Common myeloid progenitor, CD34-positive (primary cell): ENCODE results near the gene PRODH2.
A peak's percentile ranks its signal among the peaks of the same experiment; 100 is the strongest.

Source experiments
- CTCF ChIA-PET: fragments of 350-600 bp; sonication (Branson Sonifier 250); formaldehyde crosslinking; loops from one replicate; lab custom pipeline; 2021; ENCODE audit warnings: antibody characterized with exemption; lab: Charles Lee
- POLR2A ChIA-PET: fragments of 350-600 bp; sonication (Branson Sonifier 250); formaldehyde crosslinking; loops from one replicate; lab custom pipeline; 2021; ENCODE audit warnings: antibody characterized with exemption; lab: Charles Lee
- DNase-seq, 3 donors: peaks; one replicate each; pipeline versions ENCODE4 v3.0.0 to v3.0.0-alpha.2; 2013
- H3K27ac ChIP-seq, 2 experiments: 1 replicate in 1 of 2; 2 replicates in 1 of 2; pipeline ENCODE4 v1.7.0; 2013; ENCODE audit warnings: inconsistent platforms in 2 of 2, low read length in 2 of 2, mild to moderate bottlenecking in 2 of 2, low read depth in 1 of 2, moderate library complexity in 1 of 2; ENCODE audit not compliant: severe bottlenecking in 2 of 2, insufficient read depth in 1 of 2, poor library complexity in 1 of 2
- H3K27me3 ChIP-seq, 5 experiments: replicated peaks in 2 of 5; 1 replicate in 3 of 5; 2 replicates in 2 of 5; pipeline versions ENCODE4 v1.6.1 to v1.7.0; 2013; ENCODE audit warnings: low read length in 4 of 5, mild to moderate bottlenecking in 2 of 5, moderate library complexity in 2 of 5, inconsistent platforms in 1 of 5; ENCODE audit not compliant: insufficient read depth in 5 of 5, control insufficient read depth in 4 of 5
- H3K36me3 ChIP-seq, 4 experiments: 1 replicate in 2 of 4; 2 replicates in 2 of 4; pipeline versions ENCODE4 v1.6.1 to v1.7.0; 2013; ENCODE audit warnings: low read length in 3 of 4, control low read depth in 1 of 4, mild to moderate bottlenecking in 1 of 4; ENCODE audit not compliant: control insufficient read depth in 4 of 4, insufficient read depth in 4 of 4
- H3K4me1 ChIP-seq, 4 experiments: 1 replicate in 3 of 4; 2 replicates in 1 of 4; pipeline versions ENCODE4 v1.6.1 to v1.7.1; 2013; ENCODE audit warnings: low read length in 3 of 4, mild to moderate bottlenecking in 3 of 4, control low read depth in 1 of 4, inconsistent platforms in 1 of 4, moderate library complexity in 1 of 4; ENCODE audit not compliant: control insufficient read depth in 4 of 4, insufficient read depth in 4 of 4; ENCODE audit errors: control extremely low read depth in 1 of 4
- H3K4me3 ChIP-seq, 7 experiments: 1 replicate in 4 of 7; 2 replicates in 3 of 7; pipeline versions ENCODE4 v1.5.1 to v1.7.0; 2013; ENCODE audit warnings: mild to moderate bottlenecking in 7 of 7, low read length in 6 of 7, moderate library complexity in 6 of 7, inconsistent platforms in 2 of 7, low read depth in 2 of 7, control low read depth in 1 of 7; ENCODE audit not compliant: insufficient read depth in 4 of 7, control insufficient read depth in 1 of 7; ENCODE audit errors: extremely low read depth in 1 of 7
- H3K9me3 ChIP-seq, 5 experiments: 1 replicate in 4 of 5; 2 replicates in 1 of 5; pipeline versions ENCODE4 v1.6.1 to v1.7.1; 2013; ENCODE audit warnings: low read length in 4 of 5, mild to moderate bottlenecking in 2 of 5, inconsistent platforms in 1 of 5, low read depth in 1 of 5, moderate library complexity in 1 of 5; ENCODE audit not compliant: control insufficient read depth in 4 of 5, insufficient read depth in 2 of 5; ENCODE audit errors: control extremely low read depth in 1 of 5
- WGBS: methylation state at CpG from one replicate; pipeline ENCODE4 v1.1.5; 2013; ENCODE audit not compliant: insufficient coverage; 5-methylcytosine and 5-hydroxymethylcytosine counted together

The PRODH2 gene

DNA sequence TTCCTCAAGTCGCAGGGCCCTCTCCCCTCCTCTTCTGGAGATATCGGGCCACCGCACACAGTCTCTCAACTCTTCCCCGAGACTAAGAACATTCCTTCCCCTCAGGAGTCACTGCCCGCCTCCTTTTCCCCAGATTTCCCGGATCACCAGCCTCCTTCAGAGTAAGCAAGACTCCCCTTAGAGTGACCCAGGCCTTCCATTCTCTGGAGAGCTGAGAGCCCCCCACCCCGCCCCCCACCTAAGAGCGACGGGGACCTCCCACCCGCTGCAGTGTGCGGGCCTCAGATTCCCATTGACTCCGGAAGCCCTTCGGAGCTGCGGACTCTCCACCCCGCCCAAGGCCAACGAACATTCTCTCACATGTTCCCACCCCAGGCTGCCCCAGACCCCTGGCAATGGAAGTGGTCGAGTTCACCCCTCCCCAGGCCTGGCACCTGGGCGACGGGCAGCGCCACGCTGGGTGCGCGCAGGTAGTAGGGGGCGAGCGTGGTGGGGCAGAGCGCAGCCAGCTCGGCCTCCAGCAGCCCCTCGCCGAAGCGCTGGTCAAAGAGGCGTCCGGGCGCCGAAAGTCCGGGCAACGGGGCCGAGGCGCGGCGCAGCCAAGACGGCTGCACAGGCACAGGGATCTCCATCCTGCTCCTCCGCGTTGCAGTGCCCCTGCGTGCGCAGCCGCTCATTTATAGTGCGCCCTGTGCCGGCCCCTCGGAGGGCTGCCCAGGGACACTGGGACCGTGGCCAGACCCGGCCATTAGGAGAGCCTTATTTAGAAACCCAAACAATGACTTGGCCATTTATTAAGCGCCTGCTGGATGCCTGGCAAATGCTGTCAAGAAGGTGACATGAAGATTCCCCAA is 56.0 kb downstream of the PRODH2 start, which contains the start of gene HSPB6:
Gene HSPB6, minus strand, starts transcription at position 653 of the 854 bp plus-strand sequence. Its CDS starts 21 bp downstream, at position 632.
- CTCF ChIA-PET, result interaction anchor here (1.0 to 1.7 kb wide), 2 partner anchors 8 to 13 kb away, joined by 3 to 4 read pairs; partner anchors contain the start of gene LIN37
- peak within 1 kb of the TSS in 1 of 2 experiments; percentile 97 for H3K27ac ChIP-seq
- H3K36me3 ChIP-seq, result peaks cover 0 to 34% (median 24%) of the 10 kb centered on the region in 4 experiments
- WGBS, result 3% methylated on average over 48 of the region's 52 CpGs
- peaks cover 0 to 1% (median 0%) of the 10 kb centered on the region in 5 experiments for H3K9me3 ChIP-seq
- H3K4me1 ChIP-seq, result peaks cover 2 to 35% (median 27%) of the 10 kb centered on the region in 4 experiments
- H3K27me3 ChIP-seq, result peaks cover 0 to 37% (median 0%) of the 10 kb centered on the region in 5 experiments
- peak within 1 kb of the TSS; percentile 1 to 100 (median 93) for H3K4me3 ChIP-seq
- POLR2A ChIA-PET, result interaction anchor here (0.7 kb wide), 1 partner anchor 9 kb away, joined by 4 read pairs; the partner anchor contains the start of gene LIN37
- DNase-seq, result no peak

DNA sequence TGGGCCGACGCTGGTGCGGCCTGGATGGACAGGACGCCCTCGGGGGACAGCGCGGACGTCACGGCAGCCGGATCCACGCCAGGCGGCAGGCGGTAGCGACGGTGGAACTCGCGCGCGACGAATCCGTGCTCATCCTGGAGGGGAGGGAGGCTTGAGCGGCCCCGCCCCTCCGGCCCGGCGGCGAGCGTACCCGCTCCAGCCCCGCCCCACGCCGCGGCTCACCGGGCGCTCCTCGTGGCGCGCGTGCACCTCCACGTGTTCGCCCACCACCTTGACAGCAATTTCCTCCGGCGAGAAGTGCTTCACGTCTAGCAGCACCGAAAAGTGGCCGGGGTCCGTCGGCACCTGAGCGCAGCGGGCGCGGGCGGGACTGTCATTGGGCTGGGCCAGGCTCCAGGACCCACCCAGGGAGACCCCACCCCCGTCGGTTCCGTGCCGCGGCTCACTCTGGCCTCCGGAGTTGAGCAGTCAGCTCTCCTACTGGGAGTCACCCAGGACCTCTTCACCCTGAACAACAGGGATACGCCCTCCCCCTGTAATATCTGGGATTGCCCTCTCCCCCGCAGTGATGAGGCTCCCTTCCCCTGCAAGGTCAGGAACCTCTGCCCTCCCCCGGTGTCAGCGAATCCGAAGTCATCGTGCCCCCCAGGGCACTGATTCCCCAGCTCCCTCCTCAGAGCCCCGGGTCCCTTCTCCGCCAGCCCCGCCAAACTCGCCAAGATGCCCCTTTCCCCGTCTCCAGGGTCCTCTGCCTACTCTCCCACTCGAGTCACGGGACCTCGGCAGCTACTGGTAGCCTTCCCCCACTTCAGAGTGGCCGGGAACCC is 56.9 kb downstream of the PRODH2 start:
- Histone ChIP-seq H3K36me3 (peaks cover 0 to 30% (median 22%) of the 10 kb centered on the region in 4 experiments), H3K9me3 (peaks cover 0 to under 1% (median 0%) of the 10 kb centered on the region in 5 experiments), H3K4me1 (peaks cover 2 to 35% (median 27%) of the 10 kb centered on the region in 4 experiments), H3K27me3 (peaks cover 0 to 37% (median 0%) of the 10 kb centered on the region in 5 experiments), H3K4me3 (peak overlapping the region in 3 of 7 experiments; percentile 43 to 100 (median 99)), H3K27ac (no peak overlapping the region)
- ChIA-PET POLR2A (interaction anchor here (0.5 kb wide), 1 partner anchor 77 kb away, joined by 3 read pairs; no protein-coding TSS in a partner anchor), CTCF (interaction anchor here (1.7 kb wide), 1 partner anchor 12 kb away, joined by 4 read pairs; no protein-coding TSS in a partner anchor)
- peak in 2 of 3 donors; percentile 46 to 56 for DNase-seq
- WGBS, result 29% methylated on average over 73 of the region's 74 CpGs

DNA sequence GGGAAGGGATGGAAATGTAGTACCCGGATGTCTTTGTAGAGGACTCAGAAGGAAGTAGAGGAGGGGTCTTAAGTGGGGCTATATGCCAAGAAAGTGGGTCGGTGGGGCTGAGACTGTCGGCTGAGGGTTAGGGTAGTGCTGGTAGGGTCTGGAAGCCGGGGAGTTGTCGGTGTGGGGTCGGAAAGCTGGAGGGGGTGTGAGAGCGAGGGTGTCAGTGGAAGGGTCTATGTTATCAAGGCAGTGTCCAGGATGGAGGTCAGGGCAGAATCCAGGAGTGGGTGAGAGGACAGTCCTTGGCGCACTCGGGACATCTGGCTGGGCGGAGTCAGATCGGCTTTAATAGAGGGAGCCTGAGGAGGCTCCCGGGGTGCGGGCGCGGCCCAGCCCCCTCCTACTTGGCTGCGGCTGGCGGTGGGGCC is 57.5 kb downstream of the PRODH2 start:
- WGBS, result 67% methylated on average over 17 of the region's 17 CpGs
- peak overlapping the region in 3 of 7 experiments; percentile 8 to 43 (median 10) for H3K4me3 ChIP-seq
- peaks cover 0 to 28% (median 21%) of the 10 kb centered on the region in 4 experiments for H3K36me3 ChIP-seq
- ChIA-PET POLR2A (interaction anchor here (0.5 kb wide), 1 partner anchor 76 kb away, joined by 3 read pairs; no protein-coding TSS in a partner anchor), CTCF (interaction anchor here (1.7 kb wide), 1 partner anchor 11 kb away, joined by 4 read pairs; no protein-coding TSS in a partner anchor)
- H3K27ac ChIP-seq, result no peak overlapping the region
- no peak for DNase-seq
- no peaks in the 10 kb centered on the region for H3K9me3 ChIP-seq
- peaks cover 2 to 35% (median 27%) of the 10 kb centered on the region in 4 experiments for H3K4me1 ChIP-seq
- peaks cover 0 to 37% (median 0%) of the 10 kb centered on the region in 5 experiments for H3K27me3 ChIP-seq

DNA sequence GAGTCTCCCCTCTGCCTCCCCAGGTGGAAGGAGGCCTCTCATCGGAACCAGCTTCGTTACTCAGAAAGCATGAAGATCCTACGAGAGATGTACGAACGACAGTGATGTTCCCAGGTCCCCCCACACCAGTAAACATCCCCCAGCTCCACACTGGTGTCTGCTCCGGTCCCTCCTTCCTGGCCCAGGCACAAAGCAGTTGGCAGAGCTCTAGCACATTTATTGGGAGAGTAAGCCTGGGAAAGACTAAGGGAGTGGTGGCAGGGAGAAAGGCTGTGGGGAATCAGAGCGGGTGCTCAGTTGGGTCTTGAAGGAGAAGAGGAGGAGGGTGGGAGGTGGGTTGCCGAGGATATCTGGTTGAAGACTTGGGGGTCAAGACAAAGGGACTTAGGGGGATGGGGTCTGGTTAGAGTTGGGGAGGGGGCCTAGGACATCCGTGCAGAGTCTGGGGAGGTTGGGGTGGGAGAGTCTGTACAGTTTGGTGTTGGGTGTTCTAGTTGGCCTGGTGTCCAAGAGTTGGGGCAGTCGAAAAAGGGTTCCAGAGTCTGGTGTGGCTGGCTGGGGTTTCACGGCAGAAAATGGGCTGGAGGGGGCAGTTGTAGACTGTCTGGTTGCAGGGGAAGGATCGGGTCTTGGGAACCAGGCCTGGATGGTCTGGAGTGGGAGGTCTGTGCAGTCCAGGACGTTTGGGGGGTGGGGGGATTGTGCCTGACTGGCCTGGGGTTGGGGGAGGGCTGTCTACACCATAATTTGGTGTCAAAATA is 58.1 kb downstream of the PRODH2 start:
- Histone ChIP-seq H3K27me3 (peaks cover 0 to 37% (median 0%) of the 10 kb centered on the region in 5 experiments), H3K4me1 (peaks cover 2 to 35% (median 27%) of the 10 kb centered on the region in 4 experiments), H3K9me3 (no peaks in the 10 kb centered on the region), H3K4me3 (no peak overlapping the region), H3K36me3 (peaks cover 0 to 28% (median 21%) of the 10 kb centered on the region in 4 experiments), H3K27ac (no peak overlapping the region)
- no peak for DNase-seq
- CTCF ChIA-PET, result no interaction called here
- POLR2A ChIA-PET, result no interaction called here
- WGBS, result 97% methylated on average over 9 of the region's 13 CpGs

DNA sequence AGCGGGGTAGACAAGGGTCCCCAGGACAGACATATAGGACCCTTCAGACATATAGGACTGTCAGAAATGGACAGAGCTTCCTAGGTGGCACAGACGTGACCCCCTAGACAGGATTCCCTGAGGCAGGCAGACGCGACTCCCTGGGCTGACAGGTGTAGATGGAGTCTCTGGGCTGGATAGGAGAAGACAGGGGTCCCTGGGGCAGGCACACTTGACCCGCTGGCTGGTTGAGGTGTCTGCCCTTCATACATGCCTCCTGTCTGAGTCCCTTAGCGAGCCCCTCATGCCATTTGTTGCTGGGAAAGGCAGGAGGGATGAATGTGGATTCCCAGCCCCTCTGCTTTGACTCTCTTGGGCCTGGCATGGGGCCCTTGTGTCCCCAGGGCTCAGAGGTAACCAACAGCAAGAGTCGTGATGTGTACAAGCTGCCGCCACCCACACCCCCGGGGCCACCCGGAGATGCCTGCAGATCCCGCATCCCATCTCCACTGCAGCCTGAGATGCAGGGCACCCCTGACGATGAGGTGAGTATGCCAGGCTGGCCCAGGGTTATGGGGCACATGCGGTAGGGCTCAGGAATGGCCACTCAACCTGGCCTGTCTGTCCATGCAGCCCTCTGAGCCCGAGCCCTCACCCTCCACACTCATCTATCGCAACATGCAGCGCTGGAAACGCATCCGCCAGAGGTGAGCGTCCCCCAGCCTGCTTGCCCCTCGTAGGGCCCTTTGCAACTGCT is 58.8 kb downstream of the PRODH2 start:
- Histone ChIP-seq H3K4me1 (peaks cover 6 to 36% (median 28%) of the 10 kb centered on the region in 4 experiments), H3K27ac (no peak overlapping the region), H3K27me3 (peaks cover 0 to 37% (median 0%) of the 10 kb centered on the region in 5 experiments), H3K36me3 (peaks cover 0 to 28% (median 21%) of the 10 kb centered on the region in 4 experiments), H3K4me3 (no peak overlapping the region), H3K9me3 (no peaks in the 10 kb centered on the region)
- WGBS, result 97% methylated on average over 19 of the region's 20 CpGs
- DNase-seq, result no peak
- ChIA-PET CTCF (no interaction called here), POLR2A (no interaction called here)
